Endothelial cell of umbilical vein (primary cell): ENCODE data around the gene PTPN14. TPM values are rescaled to one million over a fixed set of nuclear protein-coding genes. Genes with fewer than 3 reads are reported as not detected.

Experiments used
- BruUV-seq: library from RNA; stranded (reverse); fragments of 400-500 nt; replicated peaks from 2 replicates; lab custom pipeline; 2021; lab: Mats Ljungman, UMichigan
- CTCF ChIA-PET: fragments of 300-600, 350-600 bp; sonication (Branson Sonifier 250); formaldehyde crosslinking; loops from one replicate; lab custom pipeline; 2021; ENCODE audit warnings: antibody characterized with exemption, inconsistent platforms; lab: Charles Lee
- POLR2A ChIA-PET: fragments of 300-600, 350-600 bp; sonication (Branson Sonifier 250); formaldehyde crosslinking; loops from one replicate; lab custom pipeline; 2021; ENCODE audit warnings: antibody characterized with exemption, inconsistent platforms; lab: Charles Lee
- DNase-seq: peaks from one replicate; pipeline ENCODE4 v3.0.0-alpha.2; 2011; ENCODE audit warnings: low read depth, low spot score
- FAIRE-seq: peaks from 2 replicates; lab custom pipeline; 2011; peaks lifted over from hg19 to GRCh38; lab: Jason Lieb, UNC
- H2AFZ ChIP-seq: 2 replicates; pipeline ENCODE4 v1.6.0; 2012; ENCODE audit warnings: low read depth, low read length, control low read depth, inconsistent platforms
- H3K27ac ChIP-seq: 2 replicates; pipeline ENCODE4 v1.5.1; 2011; ENCODE audit warnings: low read depth, mild to moderate bottlenecking, control low read depth, low read length, moderate library complexity; ENCODE audit not compliant: insufficient read depth
- H3K27me3 ChIP-seq, 2 experiments: 2 replicates each; pipeline versions ENCODE4 v1.6.0 to v1.6.1; 2011; ENCODE audit warnings: low read length in 2 of 2, mixed read lengths in 1 of 2; ENCODE audit not compliant: control insufficient read depth in 2 of 2, insufficient read depth in 2 of 2
- H3K36me3 ChIP-seq, 2 experiments: 2 replicates in 1 of 2; 3 replicates in 1 of 2; pipeline ENCODE4 v1.5.1; 2011; ENCODE audit warnings: low read length in 2 of 2, mild to moderate bottlenecking in 1 of 2, moderate library complexity in 1 of 2; ENCODE audit not compliant: control insufficient read depth in 2 of 2, insufficient read depth in 2 of 2; ENCODE audit errors: extremely low read depth in 1 of 2
- H3K4me1 ChIP-seq: 3 replicates; pipeline ENCODE4 v1.5.1; 2011; ENCODE audit warnings: mild to moderate bottlenecking, low read length; ENCODE audit not compliant: control insufficient read depth, insufficient read depth; ENCODE audit errors: extremely low read depth
- H3K4me2 ChIP-seq: 2 replicates; pipeline ENCODE4 v1.6.1; 2011; ENCODE audit warnings: low read length, control low read depth, mixed read lengths; ENCODE audit not compliant: insufficient read depth
- H3K4me3 ChIP-seq, 3 experiments: fragments of 200-600 bp in 1 of 3; sonication (generic), shearing (Covaris generic) in 1 of 3; replicated peaks in 1 of 3; 2 replicates each; pipeline ENCODE4 v1.5.1; 2011 to 2016; ENCODE audit warnings: control low read depth in 3 of 3, low read length in 3 of 3, mild to moderate bottlenecking in 2 of 3, inconsistent platforms in 1 of 3, low read depth in 1 of 3, moderate library complexity in 1 of 3; ENCODE audit not compliant: insufficient read depth in 1 of 3
- H3K79me2 ChIP-seq: 2 replicates; pipeline ENCODE4 v1.6.0; 2012; ENCODE audit warnings: low read length, inconsistent platforms; ENCODE audit not compliant: control insufficient read depth, insufficient read depth
- H3K9ac ChIP-seq: replicated peaks from 2 replicates; pipeline ENCODE3; 2011; ENCODE audit warnings: low read length, control low read depth; ENCODE audit not compliant: insufficient read depth; ENCODE audit errors: extremely low read depth
- H3K9me1 ChIP-seq: replicated peaks from 3 replicates; pipeline ENCODE4 v1.6.0; 2011; ENCODE audit warnings: mild to moderate bottlenecking, low read length; ENCODE audit not compliant: control insufficient read depth, insufficient read depth; ENCODE audit errors: extremely low read depth
- H3K9me3 ChIP-seq: replicated peaks from 2 replicates; pipeline ENCODE4 v1.5.1; 2012; ENCODE audit warnings: low read length, inconsistent platforms; ENCODE audit not compliant: control insufficient read depth, insufficient read depth
- H4K20me1 ChIP-seq: replicated peaks from 2 replicates; pipeline ENCODE3; 2011; ENCODE audit warnings: mild to moderate bottlenecking, low read length; ENCODE audit not compliant: control insufficient read depth, insufficient read depth; ENCODE audit errors: extremely low read depth
- CTCF ChIP-seq, 2 donors: IDR thresholded peaks; 1 replicate in 1 of 2; 2 replicates in 1 of 2; pipeline ENCODE4 v1.5.1; 2011; ENCODE audit warnings: low read length in 2 of 2, mild to moderate bottlenecking in 2 of 2, moderate library complexity in 2 of 2, control low read depth in 1 of 2, inconsistent platforms in 1 of 2, low read depth in 1 of 2; ENCODE audit not compliant: insufficient read depth in 1 of 2; ENCODE audit errors: extremely low read depth in 1 of 2
- EZH2 ChIP-seq: IDR thresholded peaks from 2 replicates; pipeline ENCODE4 v1.6.1; 2012; ENCODE audit warnings: borderline replicate concordance, low read depth, mild to moderate bottlenecking, moderate library complexity, low read length, inconsistent platforms; ENCODE audit not compliant: severe bottlenecking
- FOS ChIP-seq: IDR thresholded peaks from 2 replicates; pipeline ENCODE4 v1.6.1; 2011; ENCODE audit warnings: mild to moderate bottlenecking, low read length, moderate library complexity, borderline replicate concordance; ENCODE audit not compliant: insufficient read depth
- GATA2 ChIP-seq: IDR thresholded peaks from 2 replicates; pipeline ENCODE4 v1.7.0; 2011; ENCODE audit warnings: low read depth, mild to moderate bottlenecking, moderate library complexity, mixed read lengths, low read length; ENCODE audit not compliant: insufficient read length, insufficient read depth
- JUN ChIP-seq: IDR thresholded peaks from 2 replicates; pipeline ENCODE4 v1.6.1; 2011; ENCODE audit warnings: borderline replicate concordance, low read depth; ENCODE audit not compliant: insufficient read length, insufficient read depth
- MYC ChIP-seq: IDR thresholded peaks from one replicate; pipeline ENCODE4 v1.6.1; 2011; ENCODE audit warnings: mild to moderate bottlenecking, low read depth, low read length
- POLR2A ChIP-seq: IDR thresholded peaks from 2 replicates; pipeline ENCODE4 v1.6.1; 2012; ENCODE audit warnings: low read depth, mild to moderate bottlenecking, control low read depth, low read length
- POLR2AphosphoS5 ChIP-seq: IDR thresholded peaks from 2 replicates; pipeline ENCODE4 v1.6.1; 2012; ENCODE audit warnings: low read depth, mild to moderate bottlenecking, control low read depth, low read length, moderate library complexity; ENCODE audit not compliant: insufficient read depth
- dilution Hi-C: fragments of 300-500 bp; cut with MboI; formaldehyde crosslinking; loops from one replicate; pipeline ENCODE4 v1.15.0; 2019; ENCODE audit warnings: low sequenced_read_pairs; ENCODE audit not compliant: extremely low pct_ligation_motif_present
- intact Hi-C: fragments of 100-400 bp; cut with micrococcal nuclease; formaldehyde crosslinking; loops from one replicate; pipeline ENCODE4 v1.10.0; 2022
- polyA plus RNA-seq, 4 experiments: library from polyadenylated mRNA; depleted of rRNA in 3 of 4; stranded (reverse) in 3 of 4; unstranded in 1 of 4; fragments of >200 nt; gene quantifications; 2 replicates each; pipeline versions ENCODE4 v1.2.1 to v1.2.3, GENCODE V29; 2011 to 2012; ENCODE audit warnings: missing spikeins in 1 of 4
- total RNA-seq: library from RNA; stranded (reverse); gene quantifications from 2 replicates; pipeline ENCODE4 v1.2.3, GENCODE V29; 2021
- TF ChIP-seq, protein P1 (sequence below): IDR thresholded peaks from 2 replicates; pipeline ENCODE4 v1.6.1; 2011; ENCODE audit not compliant: insufficient read depth, insufficient read length

PTPN14 gene
- total and polyA plus RNA-seq, 2 donors (not counting 3 experiments of a cell fraction or from before 2014, with no cell fraction given), result 18.5 to 93.0 TPM

DNA sequence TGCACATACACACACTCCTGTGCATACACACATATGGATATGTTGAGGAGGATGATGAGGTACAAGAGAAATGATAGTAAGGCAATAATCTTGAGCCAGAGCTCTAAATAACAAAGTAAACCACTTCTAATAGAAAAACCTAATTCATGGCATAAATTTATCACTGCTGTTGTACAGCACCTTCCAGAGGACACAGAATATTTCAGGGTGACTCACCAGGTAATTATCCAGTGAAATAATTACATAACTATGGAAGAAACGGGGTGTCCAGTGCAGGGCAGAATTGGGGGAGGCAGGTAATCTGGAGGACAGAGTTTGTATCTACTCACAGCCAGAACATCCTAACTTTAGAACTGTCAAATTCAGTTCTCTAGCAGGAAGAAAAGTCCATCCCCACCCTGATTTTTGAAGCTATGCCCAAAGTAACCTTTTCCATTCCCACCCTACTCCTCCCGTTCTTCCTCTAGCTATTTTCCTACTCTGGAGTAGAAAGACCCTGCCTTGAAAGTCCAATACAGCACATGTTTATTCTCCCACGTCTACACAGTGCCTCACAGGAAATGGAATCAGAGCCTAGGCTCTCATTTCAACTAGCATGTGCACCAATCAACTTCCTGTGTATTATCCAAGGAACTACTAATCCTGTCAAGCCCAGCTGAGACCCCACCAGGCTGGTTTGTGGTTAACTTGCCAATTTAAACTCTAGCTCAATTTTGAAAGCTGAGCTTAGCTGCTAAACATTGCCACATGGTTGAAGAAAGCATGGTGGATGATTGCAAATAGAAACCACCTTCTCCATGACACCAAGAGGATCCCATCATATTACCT, 96.6 kb downstream of the PTPN14 start:
- Histone ChIP-seq H3K4me1 (peaks cover 65% of the 10 kb centered on the region), H3K79me2 (peaks cover 83% of the 10 kb centered on the region), H3K4me3 (peak overlapping the region in 1 of 3 experiments; percentile 15), H3K27me3 (no peaks in the 10 kb centered on the region), H3K4me2 (peak overlapping the region; percentile 53), H4K20me1 (no peaks in the 10 kb centered on the region), H3K27ac (peak overlapping the region; percentile 94), H3K9ac (peak overlapping the region; percentile 53), H3K9me1 (no peaks in the 10 kb centered on the region), H3K9me3 (no peaks in the 10 kb centered on the region), H2AFZ (no peak overlapping the region), H3K36me3 (peaks cover 0 to 3% of the 10 kb centered on the region in 2 experiments)
- ChIA-PET POLR2A (interaction anchor here (0.6 to 1.4 kb wide), 2 partner anchors 43 to 51 kb away, joined by 3 to 5 read pairs; no protein-coding TSS in a partner anchor), CTCF (interaction anchor here (0.6 to 2.2 kb wide), 12 partner anchors 10 to 130 kb away, joined by 3 to 7 read pairs (median 3); no protein-coding TSS in a partner anchor)
- dilution Hi-C loops (no loop called here), intact Hi-C loops (loop anchor here (1.0 kb wide), 1 partner anchor 7 kb away; no protein-coding TSS in a partner anchor)
- TF ChIP-seq JUN, result peak; percentile 17
- TF ChIP-seq GATA2, result peak; percentile 16
- no peak for TF ChIP-seq MYC
- no peak for TF ChIP-seq EZH2
- TF ChIP-seq, protein P1, sequence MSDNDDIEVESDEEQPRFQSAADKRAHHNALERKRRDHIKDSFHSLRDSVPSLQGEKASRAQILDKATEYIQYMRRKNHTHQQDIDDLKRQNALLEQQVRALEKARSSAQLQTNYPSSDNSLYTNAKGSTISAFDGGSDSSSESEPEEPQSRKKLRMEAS, result peak; percentile 10
- TF ChIP-seq CTCF (IDR thresholded peaks at IDR 0.05; ENCODE audit: extremely low read depth in 1 of 2, insufficient read depth in 1 of 2, low read depth in 1 of 2, low read length in 2 of 2), result no peak
- peak; percentile 56 for TF ChIP-seq POLR2A
- peak; percentile 74 for TF ChIP-seq POLR2AphosphoS5
- TF ChIP-seq FOS, result peak; percentile 48
- BruUV-seq, result TSS peak; percentile 75
- DNase-seq, result peak; percentile 87
- peak; percentile 84 for FAIRE-seq
